ENCODE measurements around the gene TICAM2.

- TF ChIP-seq TAF1 (IDR thresholded peaks at IDR 0.05; ENCODE audit: borderline replicate concordance, insufficient read depth, low read length) (no peak), POLR2AphosphoS5 (IDR thresholded peaks at IDR 0.05; ENCODE audit: low read depth, low read length) (no peak), SIN3A (IDR thresholded peaks at IDR 0.05; ENCODE audit: borderline replicate concordance, insufficient read depth, low read length) (no peak), REST (IDR thresholded peaks at IDR 0.05; ENCODE audit: insufficient read depth in 1 of 2, low read depth in 2 of 2, low read length in 2 of 2) (no peak), FOXP2 (optimal IDR thresholded peaks at IDR 0.05; ENCODE audit: borderline replicate concordance, extremely low read depth, extremely low read length, insufficient read depth) (no peak)
Measured at GRCh38 chr5:115532517-115532916, 69.8 kb downstream of the TICAM2 start.
